ENCODE measurements around the gene NKX2-8.

GRCh38 chr14:36627981-36628380 lies 45.6 kb upstream of the NKX2-8 start:
- TF ChIP-seq CTCF (IDR thresholded peaks at IDR 0.05) (no peak), POLR2A (IDR thresholded peaks at IDR 0.05) (no peak)
